Endothelial cell of umbilical vein (primary cell): Measurements from ENCODE around the gene KIAA1217.

Experiments
- CTCF ChIP-seq, 2 donors: IDR thresholded peaks; 1 replicate in 1 of 2; 2 replicates in 1 of 2; pipeline ENCODE4 v1.5.1; 2011; ENCODE audit warnings: low read length in 2 of 2, mild to moderate bottlenecking in 2 of 2, moderate library complexity in 2 of 2, control low read depth in 1 of 2, inconsistent platforms in 1 of 2, low read depth in 1 of 2; ENCODE audit not compliant: insufficient read depth in 1 of 2; ENCODE audit errors: extremely low read depth in 1 of 2
- EZH2 ChIP-seq: IDR thresholded peaks from 2 replicates; pipeline ENCODE4 v1.6.1; 2012; ENCODE audit warnings: borderline replicate concordance, low read depth, mild to moderate bottlenecking, moderate library complexity, low read length, inconsistent platforms; ENCODE audit not compliant: severe bottlenecking
- JUN ChIP-seq: IDR thresholded peaks from 2 replicates; pipeline ENCODE4 v1.6.1; 2011; ENCODE audit warnings: borderline replicate concordance, low read depth; ENCODE audit not compliant: insufficient read length, insufficient read depth
- MAX ChIP-seq: IDR thresholded peaks from 2 replicates; pipeline ENCODE4 v1.6.1; 2011; ENCODE audit not compliant: insufficient read depth, insufficient read length
- MYC ChIP-seq: IDR thresholded peaks from one replicate; pipeline ENCODE4 v1.6.1; 2011; ENCODE audit warnings: mild to moderate bottlenecking, low read depth, low read length
- POLR2A ChIP-seq: IDR thresholded peaks from 2 replicates; pipeline ENCODE4 v1.6.1; 2012; ENCODE audit warnings: low read depth, mild to moderate bottlenecking, control low read depth, low read length
- POLR2AphosphoS5 ChIP-seq: IDR thresholded peaks from 2 replicates; pipeline ENCODE4 v1.6.1; 2012; ENCODE audit warnings: low read depth, mild to moderate bottlenecking, control low read depth, low read length, moderate library complexity; ENCODE audit not compliant: insufficient read depth

- TF ChIP-seq CTCF (IDR thresholded peaks at IDR 0.05; ENCODE audit: extremely low read depth in 1 of 2, insufficient read depth in 1 of 2, low read depth in 1 of 2, low read length in 2 of 2) (no peak), EZH2 (no peak), POLR2A (no peak), POLR2AphosphoS5 (no peak), JUN (no peak), MYC (no peak), MAX (no peak)
Observed at GRCh38 chr10:24202181-24202570, 6.8 kb upstream of the KIAA1217 start.
